Pericardium fibroblast (primary cell): Measurements from ENCODE around the gene GIMAP2. TPM values are rescaled to one million over a fixed set of nuclear protein-coding genes. Genes with fewer than 3 reads are reported as not detected.

Experiments
- total RNA-seq: library from RNA; depleted of rRNA; stranded (reverse); fragments of >200 nt; gene quantifications from 2 replicates; pipeline ENCODE4 v1.2.3, GENCODE V29; 2015

GIMAP2 gene
- 0.09 and 0.12 TPM in 2 replicates for total RNA-seq

GRCh38 chr7:150685219-150686029 lies at the start of gene GIMAP2:
Gene GIMAP2, plus strand, starts transcription at chr7:150685706. Its CDS starts 1,354 bp downstream, at chr7:150687060.

DNA sequence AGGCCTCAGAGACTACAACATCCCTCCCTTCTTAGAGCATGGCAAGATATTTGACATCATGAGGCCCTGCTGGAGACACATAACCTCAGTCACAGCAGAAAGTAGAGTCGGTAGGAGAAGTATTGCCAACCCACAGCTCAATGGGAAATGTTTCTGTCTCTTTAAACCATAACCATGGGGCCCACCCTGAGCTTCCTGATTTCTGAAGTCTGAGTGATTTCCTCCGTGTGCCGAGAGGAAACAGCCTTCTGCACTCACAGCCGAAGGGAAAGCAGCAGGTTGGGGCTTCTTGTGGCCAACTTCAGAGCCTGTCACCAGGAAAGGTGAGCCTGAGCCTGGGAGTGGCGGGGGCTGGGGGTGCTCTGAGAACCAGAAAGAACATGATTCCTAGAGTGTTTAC lies 30.9 kb downstream of the GIMAP2 start, which contains the start of gene GIMAP1:
Gene GIMAP1 (plus strand): TSS at position 246 of the 400 bp plus-strand sequence. CDS start 2,435 bp downstream, outside the sequence.

DNA sequence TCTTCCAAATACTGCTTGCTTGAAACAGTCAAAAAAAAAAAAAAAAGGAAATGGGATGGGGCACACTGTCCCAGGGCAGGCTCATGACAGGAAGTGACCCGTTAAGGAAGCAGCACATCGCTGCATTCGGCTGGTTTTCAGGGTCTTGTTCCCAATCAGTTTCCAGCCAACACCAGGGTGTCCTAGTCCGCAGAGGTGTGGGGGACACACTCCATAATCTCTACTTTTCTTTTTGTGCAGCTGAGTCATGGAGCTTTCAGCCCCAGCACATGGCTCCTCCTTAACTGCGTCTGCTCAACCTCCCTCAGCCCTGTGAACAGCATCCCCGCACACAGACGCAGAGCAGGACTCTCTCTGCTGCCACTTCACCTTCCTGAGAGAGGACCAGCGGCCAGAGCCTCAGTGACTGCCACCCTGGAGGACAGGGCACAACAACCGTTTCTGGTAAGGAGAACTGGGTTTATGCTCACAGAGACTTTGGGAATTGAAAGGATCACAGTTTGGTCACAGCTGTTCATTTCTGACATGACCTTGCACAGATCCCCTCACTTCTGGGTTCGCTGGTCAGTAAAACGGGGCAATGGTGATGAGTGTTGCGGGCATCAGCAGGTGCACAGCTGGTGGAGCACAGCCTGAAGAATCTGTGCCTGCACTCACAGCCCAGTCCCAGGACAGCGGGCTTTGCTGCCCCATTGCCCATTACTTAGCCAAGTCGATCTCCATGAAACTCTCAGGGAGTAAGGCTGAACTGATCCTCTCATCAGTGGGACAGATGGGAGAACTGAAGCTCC lies 52.0 kb downstream of the GIMAP2 start, which contains the start of gene GIMAP5:
Gene GIMAP5 (plus strand): TSS at position 154 of the 791 bp plus-strand sequence. CDS start 3,467 bp downstream, outside the sequence.

Other genes with a start within 250 kb of the GIMAP2 start
- gene GIMAP8, start 235.1 kb upstream of the GIMAP2 start, total RNA-seq, result not detected in 2 replicates
- gene GIMAP7, start 170.8 kb upstream of the GIMAP2 start, total RNA-seq, result not detected in 2 replicates
- not detected in 2 replicates for gene GIMAP4, start 118.3 kb upstream of the GIMAP2 start, total RNA-seq
- not detected in 2 replicates for gene GIMAP6, start 53.3 kb upstream of the GIMAP2 start, total RNA-seq
- not detected in 2 replicates for gene GIMAP1, start 30.9 kb downstream of the GIMAP2 start, total RNA-seq
- gene GIMAP5, start 51.7 kb downstream of the GIMAP2 start, total RNA-seq, result not detected in 2 replicates
- gene TMEM176B, start 114.7 kb downstream of the GIMAP2 start, total RNA-seq, result 2.2 and 12.2 TPM in 2 replicates
- gene TMEM176A, start 115.1 kb downstream of the GIMAP2 start, total RNA-seq, result 4.1 and 6.2 TPM in 2 replicates
- gene AOC1, start 166.8 kb downstream of the GIMAP2 start, total RNA-seq, result not detected in 2 replicates